HepG2 (cell line): ENCODE data around the gene MICOS13. TPM values are rescaled to one million over a fixed set of nuclear protein-coding genes. Genes with fewer than 3 reads are reported as not detected.

Source experiments
- DZIP1 ChIP-seq: sonication (generic); formaldehyde crosslinking; IDR thresholded peaks from 2 replicates; pipeline ENCODE4 v1.5.0; 2020; ENCODE audit warnings: mild to moderate bottlenecking, missing genetic modification reagents
- ELK4 ChIP-seq: sonication (generic); formaldehyde crosslinking; IDR thresholded peaks from 2 replicates; pipeline ENCODE4 v1.9.0; 2021; ENCODE audit warnings: missing genetic modification reagents, borderline replicate concordance
- ESRRA ChIP-seq: sonication (generic); formaldehyde crosslinking; IDR thresholded peaks from 2 replicates; pipeline ENCODE4 v1.5.1; 2020; ENCODE audit warnings: mild to moderate bottlenecking, low read depth, missing genetic modification reagents
- ETV6 ChIP-seq: sonication (generic); formaldehyde crosslinking; conservative IDR thresholded peaks from 2 replicates; pipeline ENCODE4 v1.4.0; 2020; ENCODE audit warnings: missing genetic modification reagents
- HNF1A ChIP-seq, 2 experiments: sonication (generic) in 1 of 2; formaldehyde crosslinking in 1 of 2; IDR thresholded peaks; 2 replicates each; pipeline versions ENCODE4 v1.4.0 to v1.6.1; 2016 to 2020; ENCODE audit warnings: borderline replicate concordance in 1 of 2, low read depth in 1 of 2, mild to moderate bottlenecking in 1 of 2, missing genetic modification reagents in 1 of 2
- JUNB ChIP-seq: sonication (generic); formaldehyde crosslinking; IDR thresholded peaks from 2 replicates; pipeline ENCODE4 v1.8.0; 2022; ENCODE audit warnings: missing genetic modification reagents, mild to moderate bottlenecking, borderline replicate concordance
- KDM3A ChIP-seq: IDR thresholded peaks from 2 replicates; pipeline ENCODE4 v1.6.1; 2018; ENCODE audit warnings: low read depth, missing compliant biosample characterization
- KLF6 ChIP-seq: IDR thresholded peaks from 2 replicates; pipeline ENCODE4 v1.8.0; 2016; ENCODE audit warnings: missing biosample characterization, missing genetic modification reagents
- MZF1 ChIP-seq: sonication (generic); formaldehyde crosslinking; IDR thresholded peaks from 2 replicates; pipeline ENCODE4 v1.8.1; 2023; ENCODE audit warnings: mild to moderate bottlenecking, missing genetic modification reagents, borderline replicate concordance
- NFIC ChIP-seq: IDR thresholded peaks from 2 replicates; pipeline ENCODE4 v1.6.1; 2012; ENCODE audit warnings: mild to moderate bottlenecking, low read length, inconsistent platforms
- NPAS2 ChIP-seq: sonication (generic); formaldehyde crosslinking; IDR thresholded peaks from 2 replicates; pipeline ENCODE4 v1.8.0; 2022; ENCODE audit warnings: mild to moderate bottlenecking, missing genetic modification reagents, borderline replicate concordance
- PHF5A ChIP-seq: IDR thresholded peaks from one replicate; pipeline ENCODE4 v1.6.1; 2018; ENCODE audit warnings: low read depth, missing genetic modification reagents; ENCODE audit not compliant: unreplicated experiment
- POLR2A ChIP-seq, 2 experiments: IDR thresholded peaks; 2 replicates each; pipeline ENCODE4 v1.6.1; 2011; ENCODE audit warnings: low read depth in 2 of 2, low read length in 2 of 2, mild to moderate bottlenecking in 1 of 2, moderate library complexity in 1 of 2; ENCODE audit not compliant: insufficient read depth in 1 of 2
- SALL2 ChIP-seq: sonication (generic); formaldehyde crosslinking; IDR thresholded peaks from 2 replicates; pipeline ENCODE4 v1.8.1; 2023; ENCODE audit warnings: mild to moderate bottlenecking, missing genetic modification reagents, inconsistent platforms
- STAG1 ChIP-seq: sonication (generic); formaldehyde crosslinking; IDR thresholded peaks from 2 replicates; pipeline ENCODE4 v1.4.0; 2020; ENCODE audit warnings: missing genetic modification reagents
- TCF7L2 ChIP-seq: IDR thresholded peaks from 2 replicates; pipeline ENCODE4 v1.6.1; 2011; ENCODE audit warnings: mild to moderate bottlenecking, low read depth, low read length, moderate library complexity
- ZBTB1 ChIP-seq: sonication (generic); formaldehyde crosslinking; IDR thresholded peaks from 2 replicates; pipeline ENCODE4 v1.4.0; 2020; ENCODE audit warnings: missing genetic modification reagents, borderline replicate concordance
- ZFP62 ChIP-seq: sonication (generic); formaldehyde crosslinking; IDR thresholded peaks from 2 replicates; pipeline ENCODE4 v1.4.0; 2020; ENCODE audit warnings: missing genetic modification reagents
- ZNF260 ChIP-seq: sonication (generic); formaldehyde crosslinking; IDR thresholded peaks from 2 replicates; pipeline ENCODE4 v1.4.0; 2020; ENCODE audit warnings: missing genetic modification reagents, low read depth, mild to moderate bottlenecking, borderline replicate concordance
- ZNF430 ChIP-seq: sonication (generic); formaldehyde crosslinking; IDR thresholded peaks from 2 replicates; pipeline ENCODE4 v1.9.0; 2021; ENCODE audit warnings: mild to moderate bottlenecking, missing genetic modification reagents
- ZNF44 ChIP-seq: sonication (generic); formaldehyde crosslinking; IDR thresholded peaks from 2 replicates; pipeline ENCODE4 v1.5.1; 2020; ENCODE audit warnings: mild to moderate bottlenecking, missing genetic modification reagents
- ZNF546 ChIP-seq: sonication (generic); formaldehyde crosslinking; conservative IDR thresholded peaks from 2 replicates; pipeline ENCODE4 v1.8.1; 2023; ENCODE audit warnings: mild to moderate bottlenecking, missing genetic modification reagents
- ZNF556 ChIP-seq: sonication (generic); formaldehyde crosslinking; IDR thresholded peaks from 2 replicates; pipeline ENCODE4 v1.4.0; 2020; ENCODE audit warnings: mild to moderate bottlenecking, missing genetic modification reagents, borderline replicate concordance
- ZNF746 ChIP-seq: sonication (generic); formaldehyde crosslinking; IDR thresholded peaks from 2 replicates; pipeline ENCODE4 v1.8.0; 2022; ENCODE audit warnings: mild to moderate bottlenecking, missing genetic modification reagents
- polyA plus RNA-seq, 8 experiments: library from polyadenylated mRNA; depleted of rRNA in 3 of 8; stranded (reverse) in 7 of 8; unstranded in 1 of 8; fragments of >200 nt; fragmentation: Illumina TruSeq in 4 of 8; extraction: Trizol in 4 of 8; gene quantifications; 2 replicates each; pipeline versions ENCODE4 v1.2.1 to v1.2.3, GENCODE V29; 2011 to 2016; ENCODE audit warnings: low read depth in 4 of 8, missing spikeins in 1 of 8, mixed read lengths in 1 of 8; ENCODE audit not compliant: insufficient read depth in 1 of 8
- total RNA-seq, 5 experiments: library from RNA; depleted of rRNA; stranded (reverse); fragments of >200 nt; fragmentation: Illumina TruSeq; extraction: Trizol; gene quantifications; 2 replicates each; pipeline ENCODE4 v1.2.3, GENCODE V29; 2016; ENCODE audit warnings: low read depth in 1 of 5

The MICOS13 gene
- total and polyA plus RNA-seq, 2 of the 13 experiments (the other 11 are each of a cell fraction or from before 2014, with no cell fraction given): 28.8 to 35.4 TPM

- no peak for TF ChIP-seq HNF1A (IDR thresholded peaks at IDR 0.05; ENCODE audit: low read depth)
- TF ChIP-seq HNF1A (CRISPR knock-in tag; IDR thresholded peaks at IDR 0.05; ENCODE audit: borderline replicate concordance): no peak
- no peak for TF ChIP-seq POLR2A (IDR thresholded peaks at IDR 0.05; ENCODE audit: insufficient read depth in 1 of 2, low read depth in 2 of 2, low read length in 2 of 2)
- TF ChIP-seq ZNF546 (CRISPR knock-in tag): no peak
- no peak for TF ChIP-seq ZNF746
- TF ChIP-seq ZNF430 (CRISPR knock-in tag): no peak
- TF ChIP-seq ESRRA (CRISPR knock-in tag): no peak
- peak; percentile 14; the same call in 1 of the 2 replicates for TF ChIP-seq STAG1 (CRISPR knock-in tag)
- no peak for TF ChIP-seq ZNF260
- no peak for TF ChIP-seq ZNF44
- no peak for TF ChIP-seq TCF7L2
- no peak for TF ChIP-seq ZNF556 (CRISPR knock-in tag)
- no peak for TF ChIP-seq KLF6 (CRISPR knock-in tag)
- no peak for TF ChIP-seq NFIC
- no peak for TF ChIP-seq ELK4
- TF ChIP-seq ZFP62 (CRISPR knock-in tag): no peak
- TF ChIP-seq NPAS2 (CRISPR knock-in tag): no peak
- no peak for TF ChIP-seq SALL2 (CRISPR knock-in tag)
- no peak for TF ChIP-seq ETV6
- TF ChIP-seq PHF5A: no peak
- no peak for TF ChIP-seq JUNB (CRISPR knock-in tag)
- no peak for TF ChIP-seq KDM3A
- TF ChIP-seq ZBTB1 (CRISPR knock-in tag): no peak
- no peak for TF ChIP-seq DZIP1 (CRISPR knock-in tag)
- no peak for TF ChIP-seq MZF1 (CRISPR knock-in tag)
Measured at GRCh38 chr19:5665781-5666513, 14.4 kb downstream of the MICOS13 start (continued).
